Stimulated activated CD4-positive, alpha-beta T cell treated with anti-CD3 and anti-CD28 coated beads, Interleukin-2, amount 100 ng/mL, for 4 hours (primary cell): Measurements from ENCODE around the gene P4HA2.
A peak's percentile ranks its signal among the peaks of the same experiment; 100 is the strongest.

ENCODE experiments used
- DNase-seq: peaks from one replicate; pipeline ENCODE4 v3.0.0-alpha.2; 2020; ENCODE audit warnings: low read depth

The P4HA2 gene

DNA sequence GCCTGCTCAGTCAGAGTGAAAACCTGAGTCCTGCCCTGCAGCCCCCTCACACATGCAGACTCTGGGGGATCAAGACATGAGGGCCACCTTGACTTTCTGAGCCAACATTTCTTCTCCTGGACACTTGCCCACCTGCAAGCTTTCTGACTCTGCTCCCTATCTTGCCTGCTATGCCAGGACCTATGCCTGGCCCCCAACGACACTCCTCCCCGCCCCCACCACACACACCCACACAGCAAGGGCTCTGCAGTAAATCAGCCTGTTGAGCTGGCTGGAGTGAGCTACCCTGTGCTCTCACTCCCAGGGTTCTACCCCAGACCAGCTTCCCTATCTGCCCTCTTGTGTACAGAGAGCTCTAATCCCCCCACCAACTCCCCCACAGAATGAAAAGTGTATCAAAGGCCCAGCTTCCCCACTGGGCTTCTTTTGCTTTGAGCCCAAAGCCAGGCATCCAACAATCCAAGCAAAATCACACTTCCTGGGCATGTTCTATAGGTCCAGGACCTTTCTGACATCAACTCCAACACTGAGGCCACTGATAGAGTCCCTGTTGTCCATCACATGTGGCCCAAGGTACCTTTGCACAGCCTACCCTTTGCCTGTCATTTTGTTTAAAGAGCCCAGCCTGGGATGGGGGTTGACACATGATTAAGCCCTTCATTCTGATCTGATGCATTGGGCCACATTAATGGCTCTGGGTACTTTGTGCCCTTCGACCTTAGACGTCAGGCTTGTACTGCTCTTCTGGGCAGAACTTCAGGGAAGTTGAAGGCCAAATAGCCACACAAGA is 37.1 kb upstream of the P4HA2 start:
- DNase-seq = no peak

DNA sequence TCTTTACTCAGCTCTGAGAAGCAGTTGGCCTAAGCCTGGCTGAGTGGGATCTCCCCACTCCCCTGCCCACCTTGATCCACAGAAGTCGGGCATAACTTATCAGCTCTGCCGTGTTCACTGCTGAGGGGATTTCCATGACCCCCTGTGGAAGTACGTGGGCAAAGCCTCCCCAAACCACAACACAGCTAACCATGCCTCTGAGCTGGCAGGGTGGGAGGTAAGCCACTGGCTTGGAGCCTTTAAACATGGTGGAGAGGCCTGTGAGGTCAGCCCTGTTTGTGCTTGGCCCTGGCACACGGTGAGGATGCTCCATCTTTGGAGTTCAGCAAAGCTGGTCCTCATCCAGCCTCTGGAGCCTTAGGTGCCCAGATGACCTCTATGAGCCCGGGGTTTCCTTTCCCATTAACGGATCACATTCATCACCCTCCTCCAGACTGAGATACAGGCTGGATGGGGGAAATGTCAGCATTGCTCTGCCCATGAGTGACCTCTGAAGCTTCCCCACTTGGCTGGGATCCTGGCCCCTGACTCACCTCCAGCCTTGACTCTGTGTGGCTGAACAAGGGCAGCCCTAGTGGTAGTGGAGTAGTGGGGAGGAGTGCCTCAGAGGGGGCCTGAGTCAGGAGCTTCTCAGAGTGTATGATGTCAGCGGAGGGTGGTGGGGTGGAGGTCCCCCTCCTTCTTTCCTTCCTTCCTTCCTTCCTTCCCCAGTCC is 36.1 kb upstream of the P4HA2 start:
- no peak for DNase-seq

DNA sequence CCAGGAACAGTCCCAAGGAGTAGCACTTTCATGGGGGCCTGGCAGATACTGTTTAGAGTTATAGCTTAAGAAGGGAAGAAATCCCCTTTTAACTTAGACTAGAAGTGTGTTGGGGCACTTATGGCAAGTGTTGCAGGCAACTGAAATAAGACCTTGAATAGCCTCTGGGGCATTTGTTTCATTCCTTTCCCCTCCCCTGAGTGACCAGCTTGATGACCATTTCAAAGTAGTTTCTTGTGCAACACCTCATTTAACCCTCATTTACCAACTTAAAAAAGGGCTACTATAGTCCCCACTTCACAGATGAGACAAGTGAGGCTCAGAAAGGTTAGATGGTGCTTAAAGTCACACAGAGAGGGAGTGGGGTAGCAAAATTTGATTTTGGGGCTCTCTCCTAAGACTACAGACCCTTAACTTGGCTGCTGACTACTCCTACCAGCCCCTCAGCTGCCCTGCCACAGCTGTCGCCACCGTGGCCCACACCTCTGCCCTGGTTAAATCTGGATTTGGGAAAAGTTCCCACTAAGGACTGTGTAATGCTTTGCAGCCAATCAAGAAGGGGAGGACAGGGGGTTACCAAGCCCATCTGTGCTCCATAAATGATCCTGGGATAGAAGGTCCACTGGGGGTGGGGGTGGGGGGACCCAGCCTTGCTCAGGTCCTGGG is 35.4 kb upstream of the P4HA2 start:
- DNase-seq = no peak

DNA sequence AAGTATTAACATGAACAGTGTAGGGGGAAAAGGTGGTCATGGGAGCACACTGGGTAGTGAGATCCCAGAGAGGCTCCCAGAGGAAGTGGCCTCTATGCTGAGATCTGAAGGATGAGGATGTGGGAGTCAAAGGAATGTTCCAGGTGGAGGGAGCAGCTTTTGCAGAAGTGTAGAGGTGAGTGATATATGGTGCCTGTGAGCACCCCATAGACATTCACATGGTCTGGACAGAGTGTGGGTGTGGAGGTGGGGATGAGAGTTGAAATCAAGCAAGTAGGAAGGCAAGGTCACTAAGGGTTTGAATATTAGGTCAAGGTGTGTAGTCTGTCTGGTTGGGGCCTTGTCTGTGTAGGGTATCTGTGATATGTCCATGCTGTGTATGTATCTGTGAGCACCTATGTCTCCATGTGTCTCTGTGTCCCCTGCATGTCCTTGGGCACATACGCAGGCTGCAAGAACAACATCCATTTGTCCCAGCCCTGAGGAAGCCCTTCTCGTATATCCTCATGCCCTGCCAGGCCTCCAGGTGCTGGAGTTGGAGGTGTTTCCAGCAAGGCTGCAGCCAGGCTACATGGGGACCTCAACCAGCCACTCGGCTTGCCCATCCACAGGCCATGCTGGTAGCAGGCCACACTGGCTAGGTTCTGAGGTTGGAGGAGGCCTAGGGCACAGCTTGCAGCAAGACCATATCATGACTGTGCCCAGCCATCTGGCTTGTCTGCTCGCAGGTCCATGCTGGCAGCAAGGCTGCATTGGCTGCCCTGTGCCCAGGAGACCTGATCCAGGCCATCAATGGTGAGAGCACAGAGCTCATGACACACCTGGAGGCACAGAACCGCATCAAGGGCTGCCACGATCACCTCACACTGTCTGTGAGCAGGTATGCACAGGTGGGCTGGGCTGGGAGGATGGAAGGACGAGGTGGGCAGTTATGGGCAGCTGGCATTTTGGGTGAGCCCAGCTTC is 34.5 kb upstream of the P4HA2 start:
- no peak for DNase-seq

DNA sequence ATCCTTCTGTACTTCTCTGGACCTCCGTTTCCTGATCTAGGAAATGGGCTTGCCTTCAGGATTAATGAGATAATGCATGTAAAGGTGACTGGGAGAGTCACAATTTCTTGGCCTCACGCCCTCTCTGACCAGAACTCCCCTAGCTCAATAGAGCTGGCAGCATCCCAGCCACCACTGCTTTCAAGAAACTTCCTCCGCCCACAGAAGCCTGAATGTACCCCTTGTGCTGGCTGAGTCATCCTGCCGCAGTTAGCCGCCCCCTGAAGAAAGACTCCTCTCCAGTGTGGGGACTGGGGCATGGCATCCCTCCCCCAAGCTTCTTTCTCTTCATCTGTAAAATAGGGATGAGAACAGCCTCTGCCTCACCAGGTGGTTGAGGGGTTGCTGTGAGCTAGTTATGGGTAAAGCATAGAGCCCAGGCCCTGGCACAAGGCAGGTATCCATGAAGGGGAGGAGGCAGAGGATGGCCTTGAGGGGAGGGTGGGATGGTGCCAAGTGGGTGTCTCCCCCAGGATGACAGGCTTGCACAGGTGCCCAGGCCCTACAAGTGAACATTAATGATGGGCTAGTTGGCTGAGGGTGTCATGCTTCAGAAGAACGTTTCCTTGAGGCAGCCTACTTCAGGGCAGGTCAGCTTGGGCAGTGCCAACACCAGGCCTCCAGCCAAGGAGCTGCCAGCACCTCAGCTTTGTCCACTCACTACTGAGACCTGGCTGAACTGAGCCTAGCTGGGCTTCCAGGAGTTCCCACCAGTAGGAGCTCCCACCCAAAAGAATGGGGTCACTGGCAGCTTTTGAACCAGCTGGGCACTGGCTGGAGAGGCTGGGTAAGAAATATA is 33.3 kb upstream of the P4HA2 start:
- peak; percentile 56 for DNase-seq

DNA sequence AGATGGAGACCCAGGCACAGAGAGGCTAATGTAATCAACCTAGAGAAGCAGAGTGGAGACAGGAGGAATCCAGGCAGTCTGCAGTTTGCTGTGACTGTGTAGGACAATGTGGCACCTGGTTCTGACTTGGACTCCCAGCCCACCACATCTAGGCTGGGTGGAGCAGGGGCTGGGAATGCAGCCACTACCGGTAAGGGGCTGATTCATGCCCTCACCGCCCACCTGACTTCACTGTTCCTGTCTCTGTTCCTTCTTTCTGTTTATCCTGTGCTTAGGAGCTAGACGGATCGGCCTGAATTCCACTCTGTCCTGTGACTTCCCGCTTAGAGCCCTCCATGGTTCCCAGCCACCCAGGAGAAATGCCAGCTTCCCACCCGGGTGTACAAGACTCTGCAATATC is 32.4 kb upstream of the P4HA2 start:
- DNase-seq = no peak

DNA sequence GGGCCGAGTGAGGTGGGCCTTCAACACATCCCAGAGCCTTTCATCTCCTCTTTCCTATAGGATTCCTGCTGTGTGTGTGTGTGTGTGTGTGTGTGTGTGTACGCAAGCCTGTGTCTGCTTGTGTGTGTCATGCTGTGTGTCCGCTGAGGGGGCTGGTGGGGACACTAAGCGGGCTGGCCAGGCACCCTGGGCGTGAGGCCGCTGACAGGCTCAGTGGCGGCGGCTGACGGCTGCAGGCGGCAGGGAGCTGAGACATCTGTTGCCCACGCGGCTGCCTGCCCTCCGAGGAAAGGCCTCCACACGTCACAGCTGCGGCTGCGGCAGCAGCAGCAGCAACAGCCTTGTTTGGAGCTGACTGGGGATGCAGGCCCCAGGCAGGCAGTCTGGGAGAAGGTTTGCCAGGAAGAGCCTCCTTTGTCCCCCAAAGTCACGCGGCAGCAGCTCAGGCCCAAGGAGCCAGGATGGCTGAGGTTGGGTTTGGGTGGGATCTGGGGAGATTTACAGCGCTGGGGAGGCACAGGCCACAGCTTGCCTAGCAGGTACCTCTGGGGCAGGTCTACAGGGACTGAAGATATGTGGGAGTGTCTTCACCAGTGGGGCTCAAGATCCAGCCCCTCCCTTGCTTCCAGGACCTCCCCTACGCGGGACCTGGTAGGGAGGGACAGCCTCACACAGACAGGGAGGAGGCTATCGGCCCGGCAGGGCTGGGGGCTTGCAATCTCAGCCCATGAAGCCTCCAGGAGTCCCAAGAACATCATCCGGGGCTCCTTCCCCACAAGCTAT is 31.6 kb upstream of the P4HA2 start:
- no peak for DNase-seq

DNA sequence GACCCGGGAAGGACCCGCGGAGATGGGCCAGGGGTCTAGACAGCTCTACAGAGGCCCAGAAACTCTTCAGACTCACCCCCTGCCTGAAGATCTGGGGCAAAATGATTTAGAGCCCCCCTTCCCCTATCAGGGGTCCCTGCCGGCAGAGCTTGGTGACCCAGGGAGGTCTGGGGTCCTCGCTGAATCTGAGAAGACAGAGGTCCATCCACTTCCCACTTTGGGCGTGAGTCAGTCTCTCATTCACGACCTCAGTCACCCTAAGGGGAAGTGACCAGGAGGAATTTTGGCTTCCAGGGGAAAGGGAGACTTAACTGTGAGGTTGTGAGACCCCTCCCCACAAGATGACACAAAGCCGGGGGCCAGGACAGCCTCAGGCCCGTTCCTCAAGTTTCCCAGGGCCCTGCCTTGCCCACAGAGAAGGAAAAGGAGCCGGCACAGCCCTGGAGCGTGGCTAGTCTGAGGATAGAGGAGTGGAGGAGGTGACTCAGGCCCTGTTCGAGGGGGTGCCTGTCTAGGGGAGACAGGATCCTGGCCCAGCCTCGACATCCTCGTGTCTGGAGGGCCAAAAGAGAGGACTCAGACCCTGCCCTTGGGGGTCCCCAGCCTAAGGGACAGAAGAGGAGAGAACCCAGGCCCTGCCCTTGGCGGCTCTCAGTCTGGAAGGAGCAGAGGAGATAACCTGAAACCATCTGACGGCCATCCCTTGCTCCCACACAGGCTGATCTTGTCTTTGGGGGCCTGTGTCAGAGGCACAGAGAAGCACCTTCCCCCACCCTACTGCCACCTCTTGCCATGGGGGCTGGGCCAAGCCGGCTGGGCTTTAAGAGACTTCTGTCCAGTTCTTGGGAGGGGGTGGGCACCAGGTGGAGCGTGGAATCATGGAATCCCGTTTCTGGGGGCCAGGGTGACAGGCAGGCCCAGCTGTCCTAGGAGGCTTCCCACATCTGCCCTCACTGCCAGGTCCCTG is 30.7 kb upstream of the P4HA2 start:
- no peak for DNase-seq

DNA sequence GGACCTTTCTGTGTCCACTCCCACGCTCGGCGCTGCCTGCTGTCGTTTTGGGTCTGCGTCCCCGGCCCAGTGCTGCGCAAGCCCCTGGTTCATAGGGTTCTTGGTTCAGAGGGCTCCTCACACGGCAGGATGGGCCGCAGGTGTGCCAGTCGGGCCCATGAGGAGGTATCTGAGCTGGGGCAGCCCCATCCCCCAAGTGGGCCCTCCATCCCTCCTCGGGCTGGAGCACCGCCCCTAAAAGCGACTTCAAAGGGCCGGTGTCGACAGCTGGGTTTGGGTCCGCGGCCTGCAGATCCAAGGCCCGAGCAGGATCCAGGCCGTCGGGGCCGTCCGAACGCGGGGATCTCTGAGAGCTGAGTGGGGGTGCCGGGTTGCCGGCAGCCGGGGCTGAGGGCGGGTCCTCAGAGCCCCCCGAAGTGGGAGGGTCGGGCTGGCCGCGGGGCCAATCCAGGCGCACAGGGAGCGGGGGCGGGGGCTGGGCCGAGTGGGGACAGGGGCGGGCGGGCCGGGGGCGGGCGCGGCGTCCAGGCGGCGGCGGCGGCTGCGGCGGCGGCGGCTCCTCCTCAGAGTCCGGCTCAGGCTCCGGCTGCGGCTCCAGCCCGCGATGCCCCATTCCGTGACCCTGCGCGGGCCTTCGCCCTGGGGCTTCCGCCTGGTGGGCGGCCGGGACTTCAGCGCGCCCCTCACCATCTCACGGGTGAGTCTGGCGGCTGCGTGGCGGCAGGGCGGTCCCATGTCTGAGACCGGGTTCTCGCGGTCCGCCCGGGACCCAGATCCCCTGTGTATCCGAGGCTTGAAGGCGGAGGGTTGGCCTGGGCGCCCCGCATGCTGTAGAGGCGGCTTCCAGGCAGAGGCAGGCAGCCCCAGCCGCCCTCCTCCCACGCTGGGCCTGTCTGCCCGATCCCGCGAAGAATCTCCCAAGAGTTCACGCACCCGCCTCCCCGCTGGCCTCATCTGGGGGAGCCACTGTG is 29.8 kb upstream of the P4HA2 start, which contains the start of gene PDLIM4:
PDLIM4 (plus strand) TSS at position 566 of the 971 bp plus-strand sequence; CDS start at position 605, 39 bp downstream.
- no peak for DNase-seq

DNA sequence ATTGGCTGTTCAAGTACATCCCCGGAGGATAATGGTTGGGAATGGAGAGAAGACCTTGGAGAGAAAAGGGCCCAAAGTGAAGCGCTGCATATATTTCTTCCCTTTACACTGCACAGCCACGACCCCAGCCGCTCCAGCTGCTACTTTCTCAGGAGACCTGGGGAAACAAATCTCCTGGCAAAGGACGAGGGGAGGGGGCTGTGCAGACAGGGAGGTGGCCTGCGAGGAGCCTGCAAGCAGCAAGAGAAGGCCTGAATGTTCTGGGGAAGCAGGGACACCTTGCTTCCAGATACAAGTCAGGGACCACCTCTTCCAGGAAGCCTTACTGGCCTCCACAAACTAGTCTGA is 29.1 kb upstream of the P4HA2 start:
- DNase-seq = no peak

DNA sequence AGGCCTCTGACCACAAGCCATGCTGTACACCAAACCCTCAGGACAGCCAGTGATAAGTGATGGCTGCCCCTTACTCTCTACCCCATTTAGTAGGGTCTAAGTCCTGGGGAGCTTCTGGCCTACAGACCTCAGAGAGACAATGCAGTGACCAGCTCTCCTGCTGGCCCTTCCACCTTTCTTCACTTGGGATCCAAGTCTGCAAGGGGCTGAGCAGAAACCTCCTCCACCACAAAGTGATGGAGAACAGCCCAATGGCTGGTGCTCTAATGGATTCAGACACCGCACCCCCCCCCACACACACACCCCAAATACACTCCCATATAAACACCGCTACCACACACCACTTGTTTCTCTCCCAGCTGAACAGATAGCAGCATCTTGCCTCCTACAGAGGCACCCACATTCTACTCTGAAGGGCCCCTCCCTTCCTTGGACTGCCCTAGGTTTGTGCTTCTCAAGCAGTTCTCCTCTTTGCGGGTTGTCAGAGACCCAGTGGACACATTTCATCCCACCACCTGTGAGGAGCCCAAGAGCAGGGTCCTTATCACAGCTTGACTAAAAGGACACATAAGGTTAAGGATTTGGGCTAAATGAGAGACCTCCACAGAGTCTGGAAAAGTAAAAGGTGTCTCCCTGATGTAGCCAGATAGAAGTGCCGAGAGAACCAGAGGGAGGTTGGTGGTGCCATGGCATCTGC is 28.6 kb upstream of the P4HA2 start:
- DNase-seq = no peak

DNA sequence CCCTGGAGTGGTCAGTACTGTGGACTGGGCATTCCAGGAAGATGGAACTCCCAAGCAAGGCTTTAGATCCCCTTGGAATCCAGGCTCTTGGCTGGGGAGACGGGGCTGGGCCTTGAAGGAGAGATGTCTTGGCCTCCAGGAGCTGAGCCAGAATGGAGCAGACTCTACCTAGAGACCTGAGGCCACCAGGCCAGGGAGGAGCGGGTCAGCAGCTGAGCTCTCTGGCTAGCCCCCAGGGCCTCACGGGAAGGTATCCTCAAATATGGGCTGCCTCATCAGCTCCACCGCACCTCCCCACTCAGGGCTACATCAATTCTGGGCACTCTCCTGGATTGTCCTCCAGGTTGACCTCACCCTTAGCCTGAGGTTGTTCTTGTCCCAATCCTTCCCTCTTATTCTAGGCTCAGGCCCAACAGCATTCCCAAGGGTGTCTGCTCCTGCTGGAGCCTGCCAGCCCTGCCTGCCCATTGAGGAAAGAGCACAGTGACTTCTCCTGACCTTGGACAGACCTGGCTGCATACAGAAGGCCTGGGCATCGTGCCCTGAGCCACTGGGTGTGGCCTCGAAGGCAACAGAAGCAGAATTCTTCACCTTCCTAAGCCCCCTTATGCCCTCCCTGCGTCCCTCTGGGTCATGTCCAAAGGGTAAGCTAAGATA is 26.8 kb upstream of the P4HA2 start:
- DNase-seq = no peak

DNA sequence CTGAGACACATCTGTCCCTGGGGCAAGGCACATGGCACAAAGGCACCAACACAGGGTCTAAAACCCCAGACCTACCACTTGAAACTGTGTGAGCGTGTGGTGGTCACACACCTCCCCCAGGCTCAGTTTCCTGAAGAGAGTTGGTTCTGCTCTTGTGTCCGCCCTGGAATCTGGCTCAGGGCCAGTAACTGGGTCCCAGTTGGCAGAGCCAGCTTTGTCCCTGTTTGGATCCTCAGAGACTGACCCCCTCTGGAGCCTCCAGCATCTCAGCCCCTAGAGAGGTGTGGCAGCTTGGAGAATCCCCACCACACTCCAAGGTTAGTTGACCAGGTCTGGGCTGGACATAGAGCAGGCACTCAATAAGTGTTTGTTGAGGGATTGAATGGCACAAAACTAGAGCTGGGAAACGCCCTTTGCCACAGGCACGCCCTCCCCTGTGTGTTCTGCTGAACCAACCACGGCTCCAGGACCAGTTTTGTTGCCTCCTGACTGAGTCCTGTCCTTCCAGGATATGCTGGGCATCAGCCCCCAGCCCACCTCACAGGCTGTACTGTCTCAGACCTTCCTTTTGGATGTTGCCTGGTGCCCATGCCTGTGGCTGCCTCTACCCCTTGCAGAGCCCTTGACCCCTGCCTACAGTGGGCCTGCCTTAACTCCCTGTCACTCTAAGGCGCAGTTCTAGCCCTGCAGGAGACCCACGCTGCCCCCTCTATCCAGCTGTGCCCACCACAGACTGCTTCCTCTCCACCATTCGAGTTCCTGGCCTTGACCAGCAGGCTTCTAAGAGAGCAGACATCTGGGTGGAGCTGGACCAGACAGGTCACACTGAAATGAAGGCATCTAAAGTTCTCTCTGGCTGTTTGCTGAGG is 26.0 kb upstream of the P4HA2 start:
- no peak for DNase-seq

DNA sequence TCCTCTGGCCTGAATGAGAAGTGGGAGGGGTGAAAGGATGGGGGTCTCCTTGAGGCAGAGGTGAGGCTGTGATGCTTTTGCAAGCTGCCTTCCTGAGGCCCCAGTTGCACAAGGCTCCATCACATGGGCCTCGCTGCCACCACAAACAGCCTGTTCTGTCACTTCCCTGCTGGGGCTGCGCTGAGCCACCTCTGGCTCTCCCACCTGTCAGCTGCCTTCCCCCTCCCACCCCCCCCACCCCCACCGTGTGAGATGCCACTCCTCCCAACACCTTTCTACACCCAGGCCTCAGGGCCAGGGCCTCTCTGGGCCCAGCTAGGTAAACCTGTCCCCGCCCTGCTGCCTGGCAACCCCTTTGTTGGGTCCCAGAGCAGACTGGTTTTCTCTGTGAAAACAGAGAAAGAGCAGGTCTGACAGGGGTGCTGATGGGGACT is 25.4 kb upstream of the P4HA2 start:
- DNase-seq = no peak

DNA sequence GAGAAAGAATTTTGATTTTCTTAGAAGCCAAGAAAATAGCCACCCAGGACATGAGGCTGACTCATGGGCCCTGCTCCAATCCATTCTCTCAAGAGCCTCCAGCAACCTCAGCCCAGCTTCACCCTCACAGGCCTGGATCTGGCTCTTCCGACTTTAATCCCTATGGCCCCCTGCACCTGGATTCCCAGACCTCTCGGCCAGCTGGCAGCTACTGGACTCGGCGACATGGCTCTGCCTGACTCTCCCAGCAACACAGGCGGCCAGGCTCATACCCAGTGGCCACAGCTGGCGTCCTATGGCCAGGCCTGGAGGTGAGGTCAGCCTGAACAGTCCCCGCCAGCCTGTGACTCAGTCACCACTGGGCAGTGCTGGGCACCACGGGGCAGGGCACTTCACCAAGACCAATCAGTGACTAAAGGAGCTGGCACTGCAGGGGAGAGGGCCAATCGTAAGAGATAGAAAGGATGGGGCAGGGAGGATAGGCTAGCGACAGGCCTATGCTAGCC is 23.6 kb upstream of the P4HA2 start:
- no peak for DNase-seq
